ENCODE measurements around the gene INIP.

Gene INIP

DNA sequence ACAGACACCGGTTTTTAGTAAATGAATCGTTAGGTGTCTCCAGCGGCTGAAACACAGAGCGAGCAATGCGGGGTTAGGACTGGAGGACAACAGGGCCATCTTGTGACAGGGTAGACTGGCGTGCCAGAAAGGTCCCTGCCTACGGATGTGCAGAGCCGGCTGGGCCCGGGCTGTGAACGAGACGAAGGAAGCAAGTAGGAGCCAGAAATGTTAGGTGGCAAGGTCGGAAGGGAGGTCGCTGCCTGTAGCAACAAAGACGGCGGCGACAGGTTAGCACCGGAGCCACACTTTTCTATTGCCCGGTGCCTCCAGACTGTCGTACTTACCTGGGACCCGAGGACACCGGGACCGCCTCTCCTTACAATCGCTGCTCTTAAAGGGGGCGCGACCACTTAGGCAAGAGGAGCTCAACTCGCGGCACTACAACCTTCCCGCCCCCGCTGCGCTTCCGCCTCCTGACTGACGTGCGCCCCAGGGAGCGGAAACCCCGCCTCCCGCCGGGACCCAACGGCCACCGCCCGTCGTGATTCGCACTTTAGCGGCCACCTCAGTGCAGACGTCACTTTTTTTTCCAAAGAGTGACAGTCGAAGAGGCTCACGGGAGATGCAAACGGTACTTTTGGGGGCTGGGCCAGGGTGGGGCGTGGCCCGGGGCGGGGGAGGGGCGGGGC lies at the start of gene INIP:
TSS of gene INIP (minus strand) at position 457 of the 671 bp plus-strand sequence. CDS start 1,632 bp downstream, outside the sequence.
- DNase-seq = peak; percentile 92

GRCh38 chr9:112765281-112765680 lies 47.4 kb upstream of the INIP start:
- DNase-seq = no peak

DNA sequence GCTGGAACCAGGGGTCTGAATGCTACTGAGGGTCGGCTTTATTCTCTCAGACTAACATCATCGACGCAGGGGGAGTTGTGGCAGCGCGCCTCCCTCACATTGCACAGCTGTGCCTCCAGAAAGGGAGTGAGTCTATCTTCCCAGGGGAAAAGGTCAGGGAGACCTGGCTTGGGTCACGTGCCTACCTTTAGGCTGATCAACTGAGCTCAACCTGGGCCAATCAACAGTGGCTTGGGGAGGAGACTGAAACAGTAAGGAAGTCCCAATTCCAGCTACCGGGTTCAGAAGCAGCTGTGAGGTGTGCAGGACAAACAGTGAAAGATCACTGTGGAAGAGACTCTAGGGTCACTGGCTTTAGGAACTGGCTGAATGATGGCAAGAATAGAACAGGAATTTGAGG lies 46.9 kb upstream of the INIP start:
- no peak for DNase-seq

DNA sequence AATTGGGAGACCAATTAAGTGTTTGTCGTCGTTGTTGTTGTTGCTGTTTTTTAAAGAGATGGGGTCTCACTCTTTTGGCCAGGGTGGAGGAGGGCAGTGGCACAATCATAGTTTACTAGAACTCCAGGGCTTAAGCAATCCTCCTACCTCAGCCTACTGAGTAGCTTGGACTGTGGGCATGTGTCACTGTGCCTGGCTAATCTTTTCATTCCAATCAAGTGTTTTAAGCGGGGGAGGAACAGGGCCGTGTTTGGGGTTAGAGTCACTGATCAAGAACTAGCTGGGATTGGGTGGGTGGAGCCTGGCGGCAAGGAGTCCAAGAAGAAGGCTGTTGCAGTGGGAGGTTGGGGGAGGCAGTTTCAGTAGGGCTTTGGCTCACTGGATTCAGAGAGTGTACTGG lies 46.4 kb upstream of the INIP start:
- DNase-seq = no peak

- no peak for DNase-seq
Measured at GRCh38 chr9:112762726-112763518, 45.0 kb upstream of the INIP start.

GRCh38 chr9:112761912-112762655 lies 44.2 kb upstream of the INIP start:
- DNase-seq = no peak

- no peak for DNase-seq
Measured at GRCh38 chr9:112760821-112761220, 42.9 kb upstream of the INIP start.

GRCh38 chr9:112757940-112758339 lies 40.0 kb upstream of the INIP start:
- no peak for DNase-seq

DNA sequence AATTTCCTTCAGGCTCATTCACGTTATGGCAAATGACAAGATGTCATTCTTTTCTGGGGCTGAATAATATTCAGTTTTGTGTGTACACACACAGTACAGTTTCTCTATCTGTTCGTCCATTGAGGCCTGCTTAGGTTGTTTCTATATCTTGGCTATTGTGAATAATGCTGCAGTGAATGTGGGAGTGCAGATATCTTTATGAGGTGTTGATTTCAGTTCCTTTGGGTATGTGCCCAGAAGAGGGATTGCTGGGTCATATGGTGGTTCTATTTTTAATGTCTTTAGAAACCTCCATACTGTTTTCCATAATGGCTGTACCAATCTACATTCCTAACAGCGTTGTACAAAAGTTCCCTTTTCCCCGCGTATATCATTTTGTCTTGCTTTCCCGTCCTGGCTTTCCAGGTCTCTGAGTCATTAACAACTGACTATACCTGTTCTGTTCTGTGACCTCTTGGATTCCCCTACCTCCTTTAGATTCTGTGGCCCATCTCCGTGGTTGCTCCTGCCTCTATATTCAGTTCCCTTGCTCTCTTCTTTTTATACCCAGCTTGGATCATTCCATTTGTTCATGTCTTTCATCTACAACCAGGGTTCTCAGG lies 39.5 kb upstream of the INIP start:
- DNase-seq = no peak

DNA sequence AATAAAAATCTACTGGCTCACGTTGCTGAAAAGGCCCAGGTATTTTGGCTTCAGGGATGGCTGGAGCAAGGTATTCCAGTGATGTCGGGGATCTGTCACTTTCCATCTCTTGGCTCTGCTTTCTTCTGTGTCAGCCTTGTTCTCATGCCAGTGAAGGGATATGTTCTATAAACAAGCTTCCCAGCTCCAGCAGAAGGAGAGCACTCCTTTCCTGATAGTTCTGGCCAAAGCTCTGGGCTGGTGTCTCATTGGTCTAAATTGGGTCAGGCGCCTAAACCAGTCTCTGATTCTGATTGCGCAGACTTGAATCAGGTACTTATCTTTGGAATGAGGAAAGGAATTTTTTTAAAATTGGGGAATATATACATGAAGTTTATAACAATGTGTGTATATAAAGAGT lies 37.8 kb upstream of the INIP start:
- DNase-seq = no peak

DNA sequence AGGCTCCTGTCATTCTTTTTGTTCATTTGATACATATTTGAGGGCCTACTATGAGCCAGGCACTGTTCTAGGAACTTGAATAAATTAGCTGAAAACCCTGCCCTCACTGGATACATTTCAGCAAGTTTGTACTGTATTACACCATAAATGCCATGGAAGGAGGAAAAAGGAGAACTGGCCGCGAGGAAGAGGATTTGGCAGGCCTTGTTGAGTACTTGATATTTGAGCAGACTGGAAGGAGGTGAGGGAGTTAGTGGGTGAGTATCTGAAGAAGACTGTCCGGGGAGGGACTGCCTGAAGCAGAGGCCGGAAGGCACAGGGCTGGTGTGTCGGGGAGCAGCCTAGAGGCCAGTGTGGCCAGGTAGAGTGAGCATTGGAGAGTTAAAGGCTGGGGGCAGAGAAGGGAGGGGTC lies 37.1 kb upstream of the INIP start:
- no peak for DNase-seq

GRCh38 chr9:112754578-112754977 lies 36.7 kb upstream of the INIP start:
- DNase-seq = no peak

GRCh38 chr9:112753725-112754124 lies 35.8 kb upstream of the INIP start:
- DNase-seq = no peak

- no peak for DNase-seq
Measured at GRCh38 chr9:112752334-112753125, 34.6 kb upstream of the INIP start.

- peak; percentile 50 for DNase-seq
Measured at GRCh38 chr9:112751056-112751795, 33.3 kb upstream of the INIP start.

GRCh38 chr9:112750764-112751055 lies 32.8 kb upstream of the INIP start:
- DNase-seq = no peak

- DNase-seq = peak; percentile 79
Measured at GRCh38 chr9:112750016-112750763, 32.3 kb upstream of the INIP start, which contains the start of gene SNX30. Gene SNX30 (plus strand): TSS chr9:112750760. CDS start chr9:112751002, 242 bp downstream.

- DNase-seq = no peak
Measured at GRCh38 chr9:112747094-112747493, 29.2 kb upstream of the INIP start.

DNA sequence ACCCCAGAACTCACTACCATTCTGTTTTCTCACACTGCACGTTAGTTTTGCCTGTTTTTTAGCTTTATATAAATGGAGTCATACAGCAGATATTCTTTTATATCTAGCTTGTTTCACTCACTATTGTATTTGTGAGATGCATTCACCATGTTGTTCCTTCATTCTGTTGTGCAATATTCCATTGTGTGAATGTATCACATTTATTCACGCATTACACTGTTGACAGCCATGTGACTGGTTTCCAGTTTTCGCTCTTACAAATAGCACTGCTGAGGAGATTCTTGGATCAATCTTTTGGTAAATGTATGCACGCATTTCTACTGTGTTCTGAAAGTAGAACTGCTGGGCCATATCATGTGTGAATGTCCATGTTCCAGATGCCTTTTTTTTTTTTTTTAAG lies 26.3 kb upstream of the INIP start:
- DNase-seq = no peak

- DNase-seq = no peak
Measured at GRCh38 chr9:112743216-112743836, 25.4 kb upstream of the INIP start.

DNA sequence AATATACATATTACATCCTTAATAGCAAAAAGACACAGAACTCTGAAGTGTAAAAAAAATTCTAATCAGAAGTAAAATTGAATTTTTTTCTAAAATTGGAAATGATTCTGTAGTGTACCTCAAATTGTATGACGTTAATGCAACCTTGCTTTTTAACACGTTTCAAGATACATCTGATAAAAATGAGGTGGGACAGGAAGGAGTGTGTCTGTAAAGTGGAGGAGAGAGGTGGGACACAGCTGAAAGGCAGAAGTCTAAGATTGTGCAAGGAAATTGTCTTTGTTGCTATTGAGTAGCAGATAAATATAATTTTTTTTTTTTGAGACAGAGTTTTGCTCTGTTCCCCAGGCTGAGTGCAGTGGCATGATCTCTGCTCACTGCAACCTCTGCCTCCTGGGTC lies 17.0 kb upstream of the INIP start:
- no peak for DNase-seq

Data from T1000 (cell line).